SK-N-SH treated with all-trans-retinoic acid at 6 μM for 48 hours (cell line): ENCODE results near the gene SLC22A5.

Experiments used
- ATAC-seq: fragments of 200-7000 bp; cut with Tn5 transposase; 3 replicates; pipeline ENCODE4 v1.9.1; 2020; ENCODE audit warnings: mild to moderate bottlenecking, moderate library complexity
- BACH2 ChIP-seq: fragments of 250-450 bp; sonication (Bioruptor Pico); IDR thresholded peaks from 2 replicates; pipeline ENCODE4 v1.9.0; 2021; ENCODE audit warnings: mild to moderate bottlenecking, borderline replicate concordance
- CSDC2 ChIP-seq: fragments of 250-450 bp; sonication (Bioruptor Pico); IDR thresholded peaks from 2 replicates; pipeline ENCODE4 v1.5.0; 2020; ENCODE audit warnings: mild to moderate bottlenecking, moderate library complexity
- ESRRG ChIP-seq: fragments of 250-450 bp; sonication (Bioruptor Pico); IDR thresholded peaks from 2 replicates; pipeline ENCODE4 v1.6.1; 2021; ENCODE audit warnings: mild to moderate bottlenecking
- GLIS3 ChIP-seq: fragments of 250-450 bp; sonication (Bioruptor Pico); IDR thresholded peaks from 2 replicates; pipeline ENCODE4 v1.5.0; 2020; ENCODE audit warnings: mild to moderate bottlenecking, moderate library complexity
- OSR1 ChIP-seq: fragments of 250-450 bp; sonication (Bioruptor Pico); IDR thresholded peaks from 2 replicates; pipeline ENCODE4 v1.8.0; 2022; ENCODE audit warnings: moderate library complexity, mild to moderate bottlenecking, inconsistent platforms
- POU6F1 ChIP-seq: fragments of 250-450 bp; sonication (Bioruptor Pico); IDR thresholded peaks from 2 replicates; pipeline ENCODE4 v1.8.0; 2021; ENCODE audit warnings: low read depth, mild to moderate bottlenecking, moderate library complexity, borderline replicate concordance
- PPARA ChIP-seq: fragments of 250-450 bp; sonication (Bioruptor Pico); IDR thresholded peaks from 2 replicates; pipeline ENCODE4 v1.5.0; 2020; ENCODE audit warnings: mild to moderate bottlenecking, borderline replicate concordance
- RARB ChIP-seq: fragments of 250-450 bp; sonication (Bioruptor Pico); IDR thresholded peaks from 2 replicates; pipeline ENCODE4 v1.8.0; 2021; ENCODE audit warnings: mild to moderate bottlenecking, moderate library complexity
- TCF4 ChIP-seq: fragments of 250-450 bp; sonication (Bioruptor Pico); IDR thresholded peaks from 2 replicates; pipeline ENCODE4 v1.8.0; 2021; ENCODE audit warnings: mild to moderate bottlenecking, moderate library complexity, borderline replicate concordance
- TSHZ2 ChIP-seq: fragments of 250-450 bp; sonication (Bioruptor Pico); IDR thresholded peaks from 2 replicates; pipeline ENCODE4 v1.5.0; 2020; ENCODE audit warnings: mild to moderate bottlenecking, moderate library complexity
- ZFP30 ChIP-seq: fragments of 450-650 bp; formaldehyde crosslinking; IDR thresholded peaks from 2 replicates; pipeline ENCODE4 v1.5.0; 2022; ENCODE audit warnings: mild to moderate bottlenecking, moderate library complexity
- ZNF565 ChIP-seq: fragments of 450-650 bp; formaldehyde crosslinking; conservative IDR thresholded peaks from 2 replicates; pipeline ENCODE4 v1.5.0; 2020; ENCODE audit warnings: low read depth, mild to moderate bottlenecking, moderate library complexity
- ZNF70 ChIP-seq: fragments of 450-650 bp; formaldehyde crosslinking; IDR thresholded peaks from 2 replicates; pipeline ENCODE4 v1.5.0; 2020; ENCODE audit warnings: mild to moderate bottlenecking, moderate library complexity
- ZNF8 ChIP-seq: fragments of 450-650 bp; formaldehyde crosslinking; IDR thresholded peaks from 2 replicates; pipeline ENCODE4 v1.5.0; 2020; ENCODE audit warnings: mild to moderate bottlenecking, moderate library complexity
- TF ChIP-seq, protein P1 (sequence below): fragments of 250-450 bp; sonication (Bioruptor Pico); IDR thresholded peaks from 2 replicates; pipeline ENCODE4 v1.5.1; 2020; ENCODE audit warnings: low read depth, mild to moderate bottlenecking, moderate library complexity
- TF ChIP-seq, protein P2 (sequence below): fragments of 250-450 bp; sonication (Bioruptor Pico); IDR thresholded peaks from 2 replicates; pipeline ENCODE4 v1.5.1; 2021; ENCODE audit warnings: mild to moderate bottlenecking, moderate library complexity

The SLC22A5 gene

GRCh38 chr5:132376694-132377641 lies 7.5 kb downstream of the SLC22A5 start (continued):
- TF ChIP-seq POU6F1 (CRISPR knock-in tag) (no peak), TCF4 (CRISPR knock-in tag) (no peak), ZNF565 (CRISPR knock-in tag) (no peak), RARB (CRISPR knock-in tag) (no peak), PPARA (CRISPR knock-in tag) (no peak), GLIS3 (CRISPR knock-in tag) (no peak), BACH2 (CRISPR knock-in tag) (no peak)
- TF ChIP-seq, protein P1, sequence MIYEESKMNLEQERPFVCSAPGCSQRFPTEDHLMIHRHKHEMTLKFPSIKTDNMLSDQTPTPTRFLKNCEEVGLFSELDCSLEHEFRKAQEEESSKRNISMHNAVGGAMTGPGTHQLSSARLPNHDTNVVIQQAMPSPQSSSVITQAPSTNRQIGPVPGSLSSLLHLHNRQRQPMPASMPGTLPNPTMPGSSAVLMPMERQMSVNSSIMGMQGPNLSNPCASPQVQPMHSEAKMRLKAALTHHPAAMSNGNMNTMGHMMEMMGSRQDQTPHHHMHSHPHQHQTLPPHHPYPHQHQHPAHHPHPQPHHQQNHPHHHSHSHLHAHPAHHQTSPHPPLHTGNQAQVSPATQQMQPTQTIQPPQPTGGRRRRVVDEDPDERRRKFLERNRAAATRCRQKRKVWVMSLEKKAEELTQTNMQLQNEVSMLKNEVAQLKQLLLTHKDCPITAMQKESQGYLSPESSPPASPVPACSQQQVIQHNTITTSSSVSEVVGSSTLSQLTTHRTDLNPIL: no peak

DNA sequence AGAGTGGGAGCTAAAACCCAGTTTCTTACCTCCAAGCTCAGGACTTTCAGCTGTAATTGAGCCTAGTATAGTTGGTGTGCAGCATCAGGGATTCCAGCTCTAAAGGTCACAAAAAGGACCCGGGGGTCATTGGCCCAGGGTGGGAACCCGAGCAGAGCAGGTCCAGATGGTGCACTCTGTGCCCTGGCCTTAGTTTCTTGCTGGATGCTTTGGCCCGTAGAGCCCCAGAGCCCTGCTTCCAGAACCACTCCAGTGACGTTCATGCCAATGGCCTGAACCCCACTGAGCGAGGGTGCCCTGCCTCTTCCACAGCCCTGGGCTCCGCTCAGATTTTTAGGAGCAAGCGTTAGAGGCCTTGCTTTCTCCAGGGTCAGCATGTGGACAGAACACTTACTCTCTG lies 8.2 kb downstream of the SLC22A5 start:
- TF ChIP-seq ESRRG: no peak
- TF ChIP-seq GLIS3 (CRISPR knock-in tag): no peak
- TF ChIP-seq TCF4 (CRISPR knock-in tag): no peak
- no peak for TF ChIP-seq ZNF8 (CRISPR knock-in tag)
- TF ChIP-seq PPARA (CRISPR knock-in tag): no peak
- no peak for TF ChIP-seq ZFP30 (CRISPR knock-in tag)
- TF ChIP-seq OSR1 (CRISPR knock-in tag): no peak
- no peak for TF ChIP-seq POU6F1 (CRISPR knock-in tag)
- TF ChIP-seq TSHZ2 (CRISPR knock-in tag): no peak
- TF ChIP-seq ZNF70 (CRISPR knock-in tag): no peak
- ATAC-seq: no peak

- ATAC-seq: no peak
- no peak for TF ChIP-seq BACH2 (CRISPR knock-in tag)
- TF ChIP-seq OSR1 (CRISPR knock-in tag): no peak
- no peak for TF ChIP-seq CSDC2 (CRISPR knock-in tag)
- TF ChIP-seq TCF4 (CRISPR knock-in tag): no peak
- no peak for TF ChIP-seq POU6F1 (CRISPR knock-in tag)
- no peak for TF ChIP-seq ZNF8 (CRISPR knock-in tag)
- TF ChIP-seq, protein P2, sequence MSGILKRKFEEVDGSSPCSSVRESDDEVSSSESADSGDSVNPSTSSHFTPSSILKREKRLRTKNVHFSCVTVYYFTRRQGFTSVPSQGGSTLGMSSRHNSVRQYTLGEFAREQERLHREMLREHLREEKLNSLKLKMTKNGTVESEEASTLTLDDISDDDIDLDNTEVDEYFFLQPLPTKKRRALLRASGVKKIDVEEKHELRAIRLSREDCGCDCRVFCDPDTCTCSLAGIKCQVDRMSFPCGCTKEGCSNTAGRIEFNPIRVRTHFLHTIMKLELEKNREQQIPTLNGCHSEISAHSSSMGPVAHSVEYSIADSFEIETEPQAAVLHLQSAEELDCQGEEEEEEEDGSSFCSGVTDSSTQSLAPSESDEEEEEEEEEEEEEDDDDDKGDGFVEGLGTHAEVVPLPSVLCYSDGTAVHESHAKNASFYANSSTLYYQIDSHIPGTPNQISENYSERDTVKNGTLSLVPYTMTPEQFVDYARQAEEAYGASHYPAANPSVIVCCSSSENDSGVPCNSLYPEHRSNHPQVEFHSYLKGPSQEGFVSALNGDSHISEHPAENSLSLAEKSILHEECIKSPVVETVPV (CRISPR knock-in tag): no peak
Measured at GRCh38 chr5:132378580-132378979, 9.1 kb downstream of the SLC22A5 start.
